Ishikawa (cell line): ENCODE measurements around the gene ALDH5A1.

Experiments used
- CEBPB ChIP-seq: IDR thresholded peaks from 2 replicates; pipeline ENCODE4 v1.6.1; 2012
- CREB1 ChIP-seq: IDR thresholded peaks from 2 replicates; pipeline ENCODE4 v1.6.1; 2012; ENCODE audit warnings: low read depth
- EGR1 ChIP-seq: IDR thresholded peaks from 2 replicates; pipeline ENCODE4 v1.6.1; 2012
- EP300 ChIP-seq: IDR thresholded peaks from 2 replicates; pipeline ENCODE4 v1.6.1; 2012; ENCODE audit warnings: borderline replicate concordance
- FOXM1 ChIP-seq: IDR thresholded peaks from 2 replicates; pipeline ENCODE4 v1.6.1; 2012; ENCODE audit warnings: low read depth, borderline replicate concordance
- NFIC ChIP-seq: IDR thresholded peaks from 2 replicates; pipeline ENCODE4 v1.6.1; 2012
- RAD21 ChIP-seq: IDR thresholded peaks from 2 replicates; pipeline ENCODE4 v1.6.1; 2012; ENCODE audit warnings: low read depth
- REST ChIP-seq: IDR thresholded peaks from 2 replicates; pipeline ENCODE4 v1.6.1; 2012; ENCODE audit warnings: low read depth, mild to moderate bottlenecking
- TAF1 ChIP-seq: IDR thresholded peaks from 2 replicates; pipeline ENCODE4 v1.6.1; 2012; ENCODE audit warnings: low read depth, mild to moderate bottlenecking
- TCF12 ChIP-seq: IDR thresholded peaks from 2 replicates; pipeline ENCODE4 v1.6.1; 2012; ENCODE audit warnings: low read depth
- TEAD4 ChIP-seq: IDR thresholded peaks from 2 replicates; pipeline ENCODE4 v1.6.1; 2012
- USF1 ChIP-seq: IDR thresholded peaks from 2 replicates; pipeline ENCODE4 v1.6.1; 2012
- YY1 ChIP-seq: IDR thresholded peaks from 2 replicates; pipeline ENCODE4 v1.6.1; 2012; ENCODE audit warnings: low read depth
- ZBTB7A ChIP-seq: IDR thresholded peaks from 2 replicates; pipeline ENCODE4 v1.6.1; 2012; ENCODE audit warnings: low read depth

GRCh38 chr6:24501374-24501773, 6.6 kb downstream of the ALDH5A1 start:
- TF ChIP-seq ZBTB7A (no peak), REST (no peak), EP300 (no peak), YY1 (no peak), NFIC (no peak), CEBPB (no peak), FOXM1 (no peak), TAF1 (no peak), RAD21 (no peak), CREB1 (no peak), USF1 (no peak), TCF12 (no peak), EGR1 (no peak), TEAD4 (no peak)
